ENCODE measurements around the gene DCDC1.

Gene DCDC1

GRCh38 chr11:31369348-31370329 lies at the start of gene DCDC1, which contains the start of gene DNAJC24:
TSS of gene DCDC1 (minus strand) at chr11:31369739. CDS start at chr11:31328280, 41,459 bp downstream.
TSS of gene DNAJC24 (plus strand) at chr11:31369860. CDS start at chr11:31370749, 889 bp downstream.
- peak; percentile 94 for DNase-seq (ENCODE audit: low read depth)

- DNase-seq (ENCODE audit: low read depth): no peak
Measured at GRCh38 chr11:31419138-31419537, 49.6 kb upstream of the DCDC1 start.

- no peak for DNase-seq (ENCODE audit: low read depth)
Measured at GRCh38 chr11:31417816-31418215, 48.3 kb upstream of the DCDC1 start.

- DNase-seq (ENCODE audit: low read depth): no peak
Measured at GRCh38 chr11:31417357-31417756, 47.8 kb upstream of the DCDC1 start.

GRCh38 chr11:31415435-31415834 lies 45.9 kb upstream of the DCDC1 start:
- DNase-seq (ENCODE audit: low read depth): no peak

- no peak for DNase-seq (ENCODE audit: low read depth)
Measured at GRCh38 chr11:31414338-31414737, 44.8 kb upstream of the DCDC1 start.

GRCh38 chr11:31412946-31413345 lies 43.4 kb upstream of the DCDC1 start:
- DNase-seq (ENCODE audit: low read depth): peak; percentile 73

GRCh38 chr11:31408201-31408600 lies 38.7 kb upstream of the DCDC1 start:
- no peak for DNase-seq (ENCODE audit: low read depth)

GRCh38 chr11:31404614-31405013 lies 35.1 kb upstream of the DCDC1 start:
- DNase-seq (ENCODE audit: low read depth): no peak

GRCh38 chr11:31397239-31397834 lies 27.8 kb upstream of the DCDC1 start:
- peak; percentile 49 for DNase-seq (ENCODE audit: low read depth)

- DNase-seq (ENCODE audit: low read depth): no peak
Measured at GRCh38 chr11:31387379-31387778, 17.8 kb upstream of the DCDC1 start.

GRCh38 chr11:31383116-31383515 lies 13.6 kb upstream of the DCDC1 start:
- no peak for DNase-seq (ENCODE audit: low read depth)

GRCh38 chr11:31375879-31376278 lies 6.3 kb upstream of the DCDC1 start:
- DNase-seq (ENCODE audit: low read depth): no peak

- DNase-seq (ENCODE audit: low read depth): no peak
Measured at GRCh38 chr11:31366795-31367194, 2.7 kb downstream of the DCDC1 start.

- no peak for DNase-seq (ENCODE audit: low read depth)
Measured at GRCh38 chr11:31361743-31362142, 7.8 kb downstream of the DCDC1 start.

GRCh38 chr11:31355817-31356216 lies 13.7 kb downstream of the DCDC1 start:
- DNase-seq (ENCODE audit: low read depth): peak; percentile 7

- no peak for DNase-seq (ENCODE audit: low read depth)
Measured at GRCh38 chr11:31355131-31355530, 14.4 kb downstream of the DCDC1 start.

GRCh38 chr11:31351168-31351567 lies 18.4 kb downstream of the DCDC1 start:
- no peak for DNase-seq (ENCODE audit: low read depth)

- peak; percentile 44 for DNase-seq (ENCODE audit: low read depth)
Measured at GRCh38 chr11:31340903-31341572, 28.5 kb downstream of the DCDC1 start.

GRCh38 chr11:31337806-31338205 lies 31.7 kb downstream of the DCDC1 start:
- DNase-seq (ENCODE audit: low read depth): no peak

- no peak for DNase-seq (ENCODE audit: low read depth)
Measured at GRCh38 chr11:31328697-31329096, 40.8 kb downstream of the DCDC1 start.

GRCh38 chr11:31327417-31327816 lies 42.1 kb downstream of the DCDC1 start:
- no peak for DNase-seq (ENCODE audit: low read depth)
